NCI-H460 (cell line): Measurements from ENCODE around the gene MDGA2. TPM values are rescaled to one million over a fixed set of nuclear protein-coding genes. Genes with fewer than 3 reads are reported as not detected.
"Not testable (repeated sequence)": the region's sequence is repeated elsewhere in the genome, so short reads cannot be mapped to it uniquely, and the experiment has no call there.

Experiments used
- DNase-seq: peaks from one replicate; pipeline ENCODE4 v3.0.0-alpha.2; 2016; ENCODE audit warnings: low read depth; ENCODE audit errors: extremely low read depth
- total RNA-seq: library from RNA; depleted of rRNA; stranded (reverse); fragments of >200 nt; shearing (Covaris generic); gene quantifications from 2 replicates; pipeline ENCODE4 v1.2.3, GENCODE V29; 2014

The MDGA2 gene
- total RNA-seq, 1 experiment from 2014 or later, result 0.42 TPM

DNA sequence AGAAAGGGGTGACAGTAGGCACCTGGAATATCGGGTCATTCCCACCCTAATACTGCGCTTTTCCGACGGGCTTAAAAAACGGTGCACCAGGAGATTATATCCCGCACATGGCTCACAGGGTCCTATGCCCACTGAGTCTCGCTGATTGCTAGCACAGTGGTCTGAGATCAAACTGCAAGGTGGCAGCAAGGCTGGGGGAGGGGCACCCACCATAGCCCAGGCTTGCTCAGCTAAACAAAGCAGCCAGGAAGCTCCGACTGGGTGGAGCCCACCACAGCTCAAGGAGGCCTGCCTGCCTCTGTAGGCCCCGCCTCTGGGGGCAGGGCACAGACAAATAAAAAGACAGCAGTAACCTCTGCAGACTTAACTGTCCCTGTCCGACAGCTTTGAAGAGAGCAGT, 503.5 kb downstream of the MDGA2 start:
- DNase-seq, result not testable (repeated sequence)

DNA sequence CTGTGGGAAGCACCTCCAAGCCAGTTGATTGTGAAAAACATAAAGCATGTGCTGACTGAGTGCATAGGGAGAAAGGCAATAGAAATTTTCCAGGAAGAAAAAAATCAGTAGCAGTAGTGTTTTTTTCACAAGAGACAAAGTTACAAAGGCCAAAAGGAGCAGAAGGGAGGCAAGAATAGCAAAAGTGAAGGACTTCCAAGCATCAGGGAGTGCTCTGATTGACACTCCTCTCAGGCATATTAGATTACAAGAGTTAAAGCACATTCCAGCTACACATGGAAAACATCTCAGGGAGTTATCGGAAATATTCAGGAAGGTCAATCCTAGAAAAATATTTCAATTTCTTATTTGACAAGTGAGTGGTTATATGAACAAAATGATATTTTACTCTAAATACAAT, 508.0 kb downstream of the MDGA2 start:
- DNase-seq, result no peak

DNA sequence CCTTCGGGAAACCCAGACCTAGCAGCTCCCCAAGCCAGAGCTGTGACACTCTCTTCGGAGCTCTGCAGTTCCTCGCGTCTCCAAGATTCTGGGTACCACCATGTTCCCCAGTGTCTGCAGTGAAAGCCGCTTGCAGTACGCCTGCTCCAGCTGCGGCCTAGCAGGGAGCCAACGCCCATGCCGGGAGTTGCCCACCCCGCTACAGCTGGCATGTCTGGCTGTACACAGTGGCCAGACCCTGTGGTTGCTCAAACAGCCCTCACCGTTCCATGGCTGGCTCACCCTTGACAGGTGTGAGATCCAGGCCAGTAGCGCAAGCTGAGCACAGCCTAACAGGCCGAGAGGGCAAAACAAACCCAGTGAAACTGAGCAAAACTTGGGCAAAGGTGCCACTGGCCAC, 520.0 kb downstream of the MDGA2 start:
- no peak for DNase-seq

DNA sequence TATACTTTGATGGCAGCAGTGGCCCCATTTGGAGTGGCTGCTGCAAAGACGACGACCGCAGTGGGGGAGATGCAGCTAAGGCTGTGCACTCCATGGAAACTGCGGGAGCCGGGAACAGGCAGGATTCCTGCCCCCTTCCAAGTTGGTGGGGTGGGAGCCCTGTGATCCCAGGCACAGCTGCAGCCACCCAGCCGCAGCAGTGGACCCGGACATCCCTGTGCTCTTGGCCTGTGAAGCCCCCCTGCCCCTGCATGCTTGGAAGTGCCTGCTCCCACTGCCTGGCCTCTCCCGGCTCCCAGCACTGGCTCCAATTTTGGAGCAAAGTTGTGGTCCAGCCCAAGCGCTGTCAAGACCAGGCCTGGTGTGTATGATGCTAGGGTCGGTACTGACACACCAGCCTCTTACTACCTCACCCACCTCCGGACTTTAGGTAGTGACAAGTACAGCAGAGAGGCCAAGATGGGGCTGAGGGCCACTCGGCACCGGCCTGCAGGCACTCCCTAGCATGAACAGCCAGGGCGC, 521.1 kb downstream of the MDGA2 start:
- DNase-seq, result no peak

DNA sequence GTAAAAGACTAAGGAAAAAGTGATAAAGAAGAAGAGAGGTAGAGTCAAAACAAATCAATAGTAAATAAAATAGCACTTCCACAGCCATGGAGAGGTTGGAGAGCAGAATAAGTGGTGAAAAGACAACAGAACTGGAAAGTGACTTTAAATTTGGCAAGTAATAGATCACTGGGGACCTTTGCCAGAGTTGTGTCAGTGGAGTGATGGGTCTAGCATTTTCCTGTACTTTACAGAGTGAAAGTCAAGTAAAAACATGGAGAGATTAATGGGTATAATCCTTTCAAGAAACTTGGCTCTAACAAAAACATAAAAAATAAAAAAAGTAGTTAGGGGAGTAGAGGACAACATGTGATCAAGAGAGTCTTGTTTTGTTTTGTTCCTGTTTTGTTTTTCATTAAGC, 521.7 kb downstream of the MDGA2 start:
- no peak for DNase-seq

DNA sequence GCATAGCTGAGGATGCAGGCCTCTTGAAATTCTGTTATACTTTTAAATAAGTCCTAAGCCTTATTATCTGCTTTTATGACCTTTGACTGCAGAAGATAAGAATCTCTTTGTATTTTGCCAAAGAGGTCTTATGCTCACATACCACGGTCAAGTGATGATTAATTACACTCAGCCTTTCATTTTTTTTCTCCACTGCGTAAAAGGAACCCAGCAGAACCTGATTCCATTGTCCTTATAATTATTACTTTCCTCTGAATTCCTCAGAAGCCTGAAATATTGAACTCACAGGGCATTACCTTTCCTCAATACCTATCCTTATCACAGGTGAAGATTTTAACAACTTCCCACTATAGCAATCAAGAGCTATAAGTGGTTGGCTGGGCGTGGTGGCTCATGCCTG, 525.1 kb downstream of the MDGA2 start:
- DNase-seq, result no peak

DNA sequence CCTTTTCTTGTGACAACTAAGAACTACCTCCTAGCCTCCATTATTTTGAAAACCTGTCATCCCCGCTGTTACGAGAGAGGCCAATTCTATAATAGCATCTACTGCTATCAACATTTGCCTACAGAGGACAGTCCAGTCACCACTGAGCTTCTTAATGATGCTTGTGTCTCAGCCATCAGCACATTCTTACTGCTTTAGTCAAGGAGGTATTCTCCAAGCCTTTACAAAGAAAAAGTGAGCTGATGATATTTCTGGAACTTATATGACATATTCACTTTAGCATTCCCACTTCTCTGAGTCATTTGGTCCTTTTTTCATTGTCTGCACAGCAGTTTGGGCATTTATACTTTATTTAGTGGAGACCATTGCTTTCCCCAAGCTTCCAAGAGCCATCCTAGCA, 526.1 kb downstream of the MDGA2 start:
- DNase-seq, result no peak

DNA sequence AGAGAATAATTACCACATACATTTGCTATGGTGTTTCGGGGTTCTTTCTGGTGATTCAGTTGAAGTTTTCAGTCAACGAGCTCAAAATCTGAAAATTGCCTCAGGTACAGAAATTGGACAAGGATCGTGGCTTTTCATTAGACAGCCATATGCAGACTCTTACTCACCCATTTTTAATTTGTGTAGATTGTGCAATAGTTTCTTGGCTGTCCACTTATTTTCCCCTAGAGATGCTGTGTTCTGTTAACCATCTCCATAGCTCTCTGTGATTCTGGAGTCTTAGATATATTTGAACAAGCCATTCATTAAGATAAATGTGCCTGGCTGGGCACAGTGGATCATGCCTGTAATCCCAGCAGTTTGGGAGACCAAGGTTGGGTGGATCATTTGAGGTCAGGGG, 526.7 kb downstream of the MDGA2 start:
- DNase-seq, result no peak

DNA sequence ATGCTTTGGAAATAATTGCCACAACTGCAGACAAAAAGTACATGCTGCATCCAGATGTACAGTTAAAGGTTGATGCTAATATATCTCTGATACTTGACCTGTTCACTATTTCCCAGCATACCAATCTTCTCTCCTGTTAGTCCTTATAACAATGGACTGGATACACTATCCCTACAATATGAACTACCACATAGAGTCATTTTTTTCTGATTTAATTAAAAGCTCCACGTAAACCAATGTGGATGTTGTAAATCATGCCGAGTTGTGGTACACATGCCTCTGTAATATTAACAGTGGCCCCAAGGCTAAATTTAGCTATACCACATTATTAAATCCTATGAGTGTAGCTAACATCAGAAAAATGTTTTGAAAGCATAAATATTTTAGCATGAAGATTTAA, 554.8 kb downstream of the MDGA2 start:
- no peak for DNase-seq

DNA sequence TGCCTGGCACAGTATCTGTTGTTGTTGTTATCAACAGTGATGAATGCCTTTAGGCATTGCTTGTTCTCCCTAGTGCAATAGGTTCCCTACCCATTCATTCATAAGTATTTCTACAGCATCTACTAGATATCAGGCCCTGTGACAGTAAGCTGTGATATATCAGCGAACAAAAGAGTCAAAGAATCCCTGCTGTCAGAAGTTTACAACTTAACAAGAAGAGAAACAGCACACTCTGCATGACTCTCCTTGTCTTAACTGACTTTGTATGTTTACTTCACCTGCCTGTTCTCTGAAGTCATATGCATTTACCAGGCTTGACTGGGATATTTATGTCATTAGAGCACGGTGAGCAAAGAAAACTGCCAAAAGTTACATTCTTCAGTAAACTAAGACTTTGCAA, 571.6 kb downstream of the MDGA2 start:
- no peak for DNase-seq

DNA sequence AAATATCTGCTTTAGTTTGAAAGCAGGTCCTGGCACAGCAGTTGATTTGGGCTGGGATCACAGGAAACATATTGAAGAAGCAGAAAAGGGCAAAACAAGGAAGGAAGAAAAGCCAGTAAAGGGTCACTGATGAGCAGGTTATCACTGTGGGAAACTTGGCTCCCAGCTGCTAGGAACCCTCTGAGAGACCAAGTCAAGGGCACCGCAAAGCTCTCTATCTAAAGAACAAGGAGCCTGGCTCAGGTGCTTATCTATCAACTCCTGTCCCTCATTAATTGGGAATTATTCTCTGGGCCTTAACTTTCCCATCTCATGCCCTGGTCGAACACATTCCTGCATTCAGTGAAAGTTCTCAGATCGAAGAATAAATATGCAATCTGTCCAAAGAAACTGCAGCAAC, 572.9 kb downstream of the MDGA2 start:
- DNase-seq, result no peak

DNA sequence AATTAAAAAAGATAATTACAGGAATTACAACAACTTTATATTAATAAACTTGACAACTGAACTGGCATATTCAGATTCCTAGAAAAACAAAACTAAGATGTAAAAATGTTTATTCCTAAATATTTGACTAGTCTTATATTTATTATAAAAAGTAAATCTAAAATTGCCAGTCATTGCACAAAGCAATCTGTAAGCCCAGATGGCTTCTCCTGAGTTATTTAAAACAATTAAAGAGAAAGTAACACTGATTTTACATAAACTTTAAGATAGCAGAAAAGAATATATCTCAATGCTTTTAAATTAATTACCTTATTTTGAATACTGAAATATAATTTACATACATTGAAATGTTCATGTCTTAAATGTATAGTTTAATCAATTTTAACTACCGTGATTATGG, 589.7 kb downstream of the MDGA2 start:
- no peak for DNase-seq

DNA sequence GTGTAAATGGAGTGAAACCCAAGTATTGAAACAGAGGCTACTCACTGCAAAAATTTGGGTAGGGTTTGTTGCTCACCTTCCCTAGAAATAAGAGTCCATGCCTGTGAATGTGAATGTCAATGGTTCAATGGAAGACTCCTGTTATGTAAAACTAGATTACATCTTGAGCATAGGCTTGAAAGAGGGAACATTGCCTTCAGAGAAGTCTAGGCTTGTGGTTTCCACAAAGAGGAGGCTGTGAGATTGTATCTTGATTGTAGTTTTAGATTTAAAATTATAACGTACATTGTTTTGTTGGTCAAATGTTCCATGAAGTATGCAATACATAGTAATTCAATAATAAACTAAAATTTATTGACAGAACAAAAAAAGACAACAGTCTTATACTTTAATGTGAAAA, 610.1 kb downstream of the MDGA2 start:
- DNase-seq, result no peak

DNA sequence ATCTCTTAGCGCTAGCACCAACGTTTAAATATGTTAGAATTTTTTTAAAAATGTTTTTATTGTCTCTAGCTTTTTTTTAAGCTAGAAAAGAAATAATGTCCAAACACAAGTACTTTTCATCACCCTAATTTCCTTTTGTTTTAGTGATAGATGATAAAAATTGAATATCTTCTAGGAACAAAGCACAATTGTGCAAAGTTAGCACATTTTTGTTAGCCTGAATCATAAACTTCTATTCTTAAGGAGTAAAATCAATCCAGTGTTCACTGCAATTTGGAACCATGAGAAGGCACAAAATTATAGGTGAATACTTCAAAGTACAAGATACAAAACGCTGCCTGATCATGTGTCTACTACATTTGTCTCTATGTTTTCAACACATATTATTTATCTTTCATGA, 615.4 kb downstream of the MDGA2 start:
- no peak for DNase-seq

DNA sequence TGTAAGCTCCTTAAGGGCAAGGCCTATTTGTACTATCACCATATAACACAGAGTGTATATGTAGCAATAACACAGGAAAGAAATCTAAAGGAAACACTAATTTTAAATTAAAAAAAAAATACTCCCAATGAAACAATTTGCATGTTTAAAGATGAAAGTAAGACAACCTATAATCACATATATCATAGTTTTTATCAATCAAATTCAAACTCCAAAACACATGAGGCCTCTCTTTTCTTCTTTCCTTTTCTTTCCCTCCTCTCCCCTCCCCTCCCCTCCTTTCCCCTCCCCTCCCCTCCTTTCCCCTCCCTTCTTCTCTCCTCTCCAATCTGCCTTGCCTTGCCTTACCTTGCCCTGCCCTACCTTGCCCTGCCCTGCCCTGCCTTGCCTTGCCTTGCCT, 618.0 kb downstream of the MDGA2 start:
- DNase-seq, result no peak

DNA sequence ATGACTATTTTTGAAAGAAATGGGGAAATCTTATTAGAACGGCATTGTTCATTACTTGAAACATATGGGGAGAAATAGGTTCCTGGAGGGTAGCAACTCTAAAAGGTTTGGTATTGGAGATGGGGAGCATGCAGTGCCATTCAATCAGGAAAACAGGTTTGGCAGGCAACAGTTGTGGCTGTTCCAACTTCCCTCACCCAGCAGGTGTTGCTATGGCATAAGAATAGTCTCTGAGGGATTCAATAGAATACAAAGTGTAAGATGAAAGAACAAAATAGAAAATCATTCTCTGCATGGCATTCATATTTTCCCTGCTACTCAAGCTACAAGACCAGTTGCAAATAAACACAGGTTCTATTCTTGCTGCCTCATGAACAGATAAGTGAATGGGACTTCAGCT, 630.6 kb downstream of the MDGA2 start:
- DNase-seq, result no peak

DNA sequence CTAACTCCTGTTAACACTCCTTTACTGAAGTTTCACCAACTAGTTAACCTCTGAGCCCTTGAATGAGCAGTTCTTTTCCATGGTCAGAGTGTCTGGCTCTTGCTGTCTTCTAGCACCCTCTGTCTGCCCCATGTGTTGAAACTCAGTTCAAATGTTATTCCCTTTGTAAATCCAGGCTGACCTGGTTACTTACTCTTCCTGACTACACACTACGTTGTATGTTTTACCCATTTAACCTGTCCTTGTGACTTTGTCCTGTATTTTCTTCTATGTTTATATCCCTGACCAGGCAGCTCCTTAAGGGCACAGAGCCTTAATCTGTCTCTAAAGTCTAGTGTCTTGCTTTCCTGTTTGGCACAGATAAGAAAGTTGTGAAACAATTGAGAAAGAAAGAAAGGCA, 634.9 kb downstream of the MDGA2 start:
- no peak for DNase-seq

DNA sequence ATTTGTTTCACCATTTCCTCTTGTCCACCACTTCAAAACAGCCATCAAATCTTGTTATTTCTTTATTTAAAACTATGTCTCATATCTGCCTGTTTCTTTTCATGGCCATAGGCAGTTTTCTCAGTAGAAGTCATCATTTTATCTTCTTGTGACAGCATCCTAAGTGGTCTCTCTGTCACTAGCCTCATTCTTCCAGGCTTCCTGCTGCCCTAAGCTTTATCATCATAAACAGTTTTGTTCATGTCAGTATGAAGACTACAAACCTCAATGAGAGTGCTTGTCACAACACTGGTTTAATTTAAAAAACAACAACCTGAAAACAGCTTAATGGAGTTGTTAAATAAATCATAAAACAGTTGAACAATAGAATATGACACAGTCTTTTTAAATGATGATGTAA, 636.1 kb downstream of the MDGA2 start:
- DNase-seq, result no peak

DNA sequence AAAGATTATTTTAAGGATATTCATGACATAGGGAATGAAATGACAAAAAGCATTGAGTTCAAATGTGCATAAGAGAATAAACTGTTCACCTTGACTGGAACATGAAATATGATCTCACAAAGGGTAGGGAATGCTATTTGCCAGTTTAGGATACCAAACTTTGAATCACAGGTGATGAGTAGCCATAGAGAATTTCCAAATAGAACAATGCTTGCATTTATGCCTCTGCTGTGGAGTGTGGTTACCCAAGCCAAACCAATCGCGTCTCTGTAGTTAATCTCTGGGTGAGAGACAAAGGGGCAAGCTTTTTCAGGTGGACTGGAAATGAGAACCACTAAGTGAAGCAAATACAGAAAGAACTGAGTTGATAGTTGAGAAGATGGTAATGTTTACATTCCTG, 652.7 kb downstream of the MDGA2 start:
- no peak for DNase-seq

DNA sequence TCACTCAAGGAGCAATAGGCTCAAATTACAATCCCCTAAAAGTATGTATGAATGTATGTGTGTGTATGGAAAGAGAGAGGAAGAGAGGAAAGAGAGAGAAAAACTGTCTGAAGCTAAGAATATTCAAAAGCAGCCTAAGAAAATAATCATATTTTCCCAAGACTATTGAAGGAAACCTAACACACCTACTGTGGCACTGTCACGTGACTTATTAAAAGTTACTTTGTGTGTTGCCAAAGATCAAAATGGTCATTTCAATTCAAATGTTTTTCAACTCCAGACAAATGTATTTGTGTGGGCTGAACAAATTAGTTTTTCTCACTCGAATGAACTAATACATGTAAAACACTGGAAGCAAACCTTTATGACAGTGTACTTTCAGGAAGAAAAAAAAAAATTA, 654.9 kb downstream of the MDGA2 start:
- DNase-seq, result no peak

DNA sequence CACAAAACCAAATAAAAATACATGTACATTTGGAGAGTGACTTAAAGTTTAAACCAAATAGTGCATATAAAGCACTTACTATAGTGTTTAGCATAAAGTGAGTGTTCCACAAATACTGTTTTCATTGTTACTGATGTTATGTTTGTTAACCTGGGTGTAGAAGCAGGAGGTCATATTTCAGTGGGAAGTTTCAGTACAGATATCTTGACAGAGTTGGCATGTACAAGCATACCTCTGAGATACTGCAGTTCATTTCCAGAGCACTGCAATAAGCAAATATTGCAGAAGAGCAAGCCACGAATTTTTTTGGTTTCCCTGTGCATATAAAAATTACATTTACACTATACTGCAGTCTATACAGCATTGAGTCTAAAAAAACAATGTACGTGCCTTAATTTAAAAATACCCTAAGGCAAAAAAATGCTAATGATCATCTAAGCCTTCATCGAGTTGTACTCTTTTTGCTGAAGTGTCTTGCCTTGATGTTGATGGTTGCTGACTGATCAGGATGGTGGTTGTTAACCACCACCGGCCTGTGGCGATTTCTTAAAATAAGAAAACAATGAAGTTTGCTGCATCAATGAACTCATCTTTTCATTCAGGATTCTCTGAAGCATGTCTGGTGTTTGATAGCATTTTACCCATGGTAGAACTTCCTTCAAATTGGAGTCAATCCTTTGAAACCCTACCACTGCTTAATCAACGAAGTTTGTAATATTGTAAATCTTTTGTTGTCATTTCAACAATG, 662.7 kb downstream of the MDGA2 start:
- DNase-seq, result no peak

DNA sequence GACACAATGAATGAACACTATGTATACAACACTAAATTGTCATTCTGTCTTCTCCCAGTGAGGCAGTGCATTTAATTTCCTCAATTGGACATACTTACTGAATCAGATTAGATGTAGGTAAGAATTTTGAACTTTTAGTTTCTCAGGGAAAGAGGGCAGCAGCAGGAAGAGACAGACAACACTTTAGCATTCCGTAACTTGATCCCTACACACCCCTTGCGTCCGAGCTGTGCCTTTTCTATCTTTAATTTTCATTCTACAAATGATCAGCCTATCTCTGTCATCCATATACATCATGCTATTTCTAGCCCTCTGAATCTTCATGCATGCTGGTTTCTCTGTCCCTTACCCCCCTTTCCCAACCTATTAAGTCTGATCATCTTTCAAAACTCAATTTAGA, 665.8 kb downstream of the MDGA2 start:
- no peak for DNase-seq

DNA sequence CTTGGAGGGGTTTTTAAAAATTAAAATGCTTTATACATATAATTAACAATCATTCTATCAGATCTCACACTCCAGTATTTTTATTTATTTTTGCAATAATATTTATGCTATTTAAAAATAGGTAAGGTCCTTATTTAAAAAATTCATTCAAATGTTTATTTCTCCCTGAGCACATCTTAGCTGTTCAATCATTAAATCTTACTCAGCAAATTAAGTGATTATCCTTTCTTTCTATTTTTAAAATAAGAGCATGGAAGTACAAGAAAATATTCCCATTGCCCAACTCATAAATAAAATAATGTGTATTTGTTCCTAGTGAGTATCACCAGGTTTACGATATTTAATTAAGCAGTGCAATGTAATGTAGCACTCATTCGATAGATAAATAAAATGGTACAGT, 666.7 kb downstream of the MDGA2 start:
- no peak for DNase-seq
